ENCODE results near the gene TAF3. TPM values are rescaled to one million over a fixed set of nuclear protein-coding genes. Genes with fewer than 3 reads are reported as not detected.
A peak's percentile ranks its signal among the peaks of the same experiment; 100 is the strongest.

TAF3 gene
- total RNA-seq, 1 donor from 2014 or later = 6.2 TPM

DNA sequence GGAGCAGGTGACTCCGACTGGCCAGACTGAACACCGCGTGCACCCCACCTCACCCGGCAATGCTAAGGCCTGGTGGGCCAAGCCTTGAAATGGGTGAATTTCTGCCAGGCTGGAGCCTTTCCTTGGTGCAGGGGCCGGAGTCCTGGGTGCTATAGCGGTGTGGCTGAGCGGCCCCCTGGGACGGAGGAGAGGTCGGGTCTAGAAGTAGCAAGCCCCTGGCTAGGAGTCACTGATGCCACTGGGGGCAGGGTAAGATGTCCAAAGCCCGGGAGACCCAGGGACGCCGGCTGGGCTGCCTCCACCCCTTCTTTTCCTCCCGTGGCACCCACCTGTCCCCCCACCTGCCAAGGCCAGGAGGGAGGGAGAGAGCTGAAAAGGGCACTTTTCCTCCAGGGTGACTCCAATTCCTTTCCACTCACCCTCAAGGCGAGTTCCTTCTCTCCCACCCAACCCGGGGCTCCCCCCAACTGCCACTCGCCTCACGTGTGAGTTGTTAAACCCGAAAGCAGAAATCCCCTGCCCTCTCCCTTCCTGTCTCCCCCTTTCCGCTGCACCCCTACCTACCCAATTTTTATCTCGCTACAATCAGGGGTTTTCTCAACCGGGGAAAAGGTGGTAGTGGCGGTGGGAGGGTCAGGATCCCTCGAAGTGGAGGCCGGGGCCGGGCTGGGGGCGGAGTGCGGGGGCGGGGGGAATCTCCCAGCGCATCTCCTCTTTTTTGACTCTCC, 230.1 kb downstream of the TAF3 start:
- H3K27me3 Mint-ChIP-seq (ENCODE audit: low read depth) = peaks cover 67% of the 10 kb centered on the region
- H3K27ac Mint-ChIP-seq (ENCODE audit: unreplicated experiment) = no peak overlapping the region
- no peak overlapping the region for H3K4me3 Mint-ChIP-seq (ENCODE audit: unreplicated experiment)
- no peaks in the 10 kb centered on the region for H3K9me3 Mint-ChIP-seq (ENCODE audit: low read depth)
- TF ChIP-seq, protein P1, sequence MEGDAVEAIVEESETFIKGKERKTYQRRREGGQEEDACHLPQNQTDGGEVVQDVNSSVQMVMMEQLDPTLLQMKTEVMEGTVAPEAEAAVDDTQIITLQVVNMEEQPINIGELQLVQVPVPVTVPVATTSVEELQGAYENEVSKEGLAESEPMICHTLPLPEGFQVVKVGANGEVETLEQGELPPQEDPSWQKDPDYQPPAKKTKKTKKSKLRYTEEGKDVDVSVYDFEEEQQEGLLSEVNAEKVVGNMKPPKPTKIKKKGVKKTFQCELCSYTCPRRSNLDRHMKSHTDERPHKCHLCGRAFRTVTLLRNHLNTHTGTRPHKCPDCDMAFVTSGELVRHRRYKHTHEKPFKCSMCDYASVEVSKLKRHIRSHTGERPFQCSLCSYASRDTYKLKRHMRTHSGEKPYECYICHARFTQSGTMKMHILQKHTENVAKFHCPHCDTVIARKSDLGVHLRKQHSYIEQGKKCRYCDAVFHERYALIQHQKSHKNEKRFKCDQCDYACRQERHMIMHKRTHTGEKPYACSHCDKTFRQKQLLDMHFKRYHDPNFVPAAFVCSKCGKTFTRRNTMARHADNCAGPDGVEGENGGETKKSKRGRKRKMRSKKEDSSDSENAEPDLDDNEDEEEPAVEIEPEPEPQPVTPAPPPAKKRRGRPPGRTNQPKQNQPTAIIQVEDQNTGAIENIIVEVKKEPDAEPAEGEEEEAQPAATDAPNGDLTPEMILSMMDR (IDR thresholded peaks at IDR 0.05) = no peak
- peaks cover 5% of the 10 kb centered on the region for H3K36me3 Mint-ChIP-seq (ENCODE audit: low read depth)
- no peak for DNase-seq (ENCODE audit: low spot score)
- peaks cover 32% of the 10 kb centered on the region for H3K4me1 Mint-ChIP-seq (ENCODE audit: low read depth)

DNA sequence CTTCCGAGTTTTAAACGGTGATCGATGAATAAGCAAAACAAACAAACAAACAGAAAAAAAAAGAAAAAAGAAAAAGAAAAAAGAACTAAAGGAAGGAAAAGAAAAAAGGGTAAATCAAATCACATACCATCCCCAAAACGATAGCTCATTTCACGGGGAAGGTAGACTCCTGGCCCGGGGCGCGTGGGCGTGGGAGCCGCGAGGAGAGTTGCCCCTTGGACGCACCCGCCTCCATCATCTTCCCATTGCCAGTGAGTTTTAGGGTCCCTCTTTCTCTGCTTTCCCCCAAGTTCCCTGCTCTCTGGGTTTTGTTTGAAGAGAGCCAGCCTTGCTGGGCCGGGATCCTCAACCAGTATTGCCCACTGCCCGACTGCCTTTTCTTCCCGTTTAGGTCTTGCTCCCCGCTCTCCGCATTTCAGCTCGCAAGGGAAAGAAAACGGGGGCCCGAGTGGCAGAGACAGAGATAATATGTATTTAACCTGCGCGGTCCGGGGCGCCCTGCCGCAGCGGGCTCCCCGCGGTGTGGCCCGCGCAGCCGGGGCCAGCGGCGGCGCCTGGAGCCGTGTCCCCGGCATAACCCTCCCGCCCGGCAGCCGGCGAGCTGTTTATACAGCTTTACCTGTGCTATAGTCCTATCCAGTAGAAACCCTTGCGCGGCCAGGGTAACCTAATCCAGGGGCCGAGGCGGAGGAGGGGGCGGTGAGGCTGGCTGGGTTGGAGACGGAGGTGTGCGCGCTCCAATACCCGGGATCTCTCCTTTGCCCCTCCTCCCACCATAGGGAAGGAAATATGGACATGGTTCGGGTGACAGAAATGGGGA, 230.9 kb downstream of the TAF3 start:
- TF ChIP-seq, protein P1 (IDR thresholded peaks at IDR 0.05) = no peak
- peaks cover 5% of the 10 kb centered on the region for H3K36me3 Mint-ChIP-seq (ENCODE audit: low read depth)
- H3K4me3 Mint-ChIP-seq (ENCODE audit: unreplicated experiment) = no peak overlapping the region
- no peaks in the 10 kb centered on the region for H3K9me3 Mint-ChIP-seq (ENCODE audit: low read depth)
- DNase-seq (ENCODE audit: low spot score) = no peak
- H3K27ac Mint-ChIP-seq (ENCODE audit: unreplicated experiment) = no peak overlapping the region
- peaks cover 65% of the 10 kb centered on the region for H3K27me3 Mint-ChIP-seq (ENCODE audit: low read depth)
- peaks cover 34% of the 10 kb centered on the region for H3K4me1 Mint-ChIP-seq (ENCODE audit: low read depth)

DNA sequence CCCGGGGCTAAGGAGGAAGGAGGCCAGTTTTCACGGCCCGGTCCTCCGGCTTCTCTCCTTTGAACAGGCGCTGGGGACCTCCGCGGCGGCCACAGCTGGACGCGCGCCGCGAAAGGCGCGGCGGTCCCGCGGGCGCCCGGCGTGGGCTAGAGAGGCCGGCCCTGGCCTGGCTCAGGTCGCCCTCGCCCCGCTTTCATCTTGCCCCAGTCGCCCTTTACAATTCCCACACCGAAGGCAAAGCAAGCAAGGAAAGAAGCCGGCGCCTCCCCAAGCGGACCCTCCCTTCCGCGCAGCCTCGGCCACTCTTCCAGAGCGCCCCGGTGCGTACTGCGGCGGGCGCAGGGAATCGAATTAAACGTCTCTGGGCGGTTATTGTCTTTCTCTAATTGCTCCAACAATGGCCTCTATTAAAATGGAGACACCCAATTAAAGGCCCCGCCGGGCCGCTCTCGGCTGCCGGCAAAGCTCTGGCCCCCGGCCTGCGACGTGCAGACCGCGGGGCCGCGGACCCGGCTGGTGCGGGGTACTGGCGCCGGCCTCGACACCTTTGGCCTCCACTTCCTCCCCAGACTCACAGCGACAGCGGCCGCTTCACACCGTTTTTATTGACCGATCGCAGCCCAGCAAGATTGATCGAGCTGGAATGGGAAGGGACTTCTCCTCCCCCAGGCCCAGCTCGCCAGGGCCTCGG, 231.7 kb downstream of the TAF3 start:
- Mint-ChIP-seq H3K9me3 (ENCODE audit: low read depth) (no peaks in the 10 kb centered on the region), H3K36me3 (ENCODE audit: low read depth) (peaks cover 5% of the 10 kb centered on the region), H3K4me3 (ENCODE audit: unreplicated experiment) (peak overlapping the region; percentile 41)

DNA sequence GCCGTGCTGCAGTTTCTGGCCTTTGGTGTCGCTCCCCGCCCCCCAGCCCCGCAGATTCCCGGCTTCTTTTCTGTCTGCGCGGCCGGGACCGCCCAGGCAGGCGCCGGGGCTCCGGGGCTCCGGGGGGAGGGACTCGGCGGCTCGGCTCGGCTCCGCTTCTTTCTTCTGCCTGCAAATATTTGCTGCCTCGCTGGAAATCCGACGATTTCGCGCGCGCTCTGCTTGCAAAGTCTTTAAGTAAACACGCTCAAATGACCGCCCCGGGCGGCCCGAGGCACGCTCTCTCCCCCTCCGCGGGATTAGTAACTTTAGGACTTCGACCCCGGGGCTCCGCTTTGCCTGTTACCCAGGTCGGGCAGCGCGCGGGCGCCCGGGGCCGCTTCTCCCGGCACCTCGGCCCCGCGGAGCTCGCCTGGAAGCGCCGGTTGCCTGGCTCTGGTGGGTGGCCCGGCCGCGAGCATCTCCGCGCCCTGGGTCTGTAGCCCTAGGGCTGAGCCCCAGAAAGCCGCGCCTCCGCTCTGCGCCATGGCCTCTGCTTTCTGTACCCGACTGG, 232.3 kb downstream of the TAF3 start:
- peaks cover 58% of the 10 kb centered on the region for H3K27me3 Mint-ChIP-seq (ENCODE audit: low read depth)
- no peak overlapping the region for H3K27ac Mint-ChIP-seq (ENCODE audit: unreplicated experiment)
- TF ChIP-seq, protein P1 (IDR thresholded peaks at IDR 0.05) = no peak
- peaks cover 26% of the 10 kb centered on the region for H3K4me1 Mint-ChIP-seq (ENCODE audit: low read depth)
- H3K4me3 Mint-ChIP-seq (ENCODE audit: unreplicated experiment) = peak overlapping the region; percentile 54
- no peak for DNase-seq (ENCODE audit: low spot score)
- no peaks in the 10 kb centered on the region for H3K9me3 Mint-ChIP-seq (ENCODE audit: low read depth)
- H3K36me3 Mint-ChIP-seq (ENCODE audit: low read depth) = peaks cover 5% of the 10 kb centered on the region

More for the DNA sequence above, 231.7 kb downstream of the TAF3 start:
- Mint-ChIP-seq H3K27me3 (ENCODE audit: low read depth) (peaks cover 61% of the 10 kb centered on the region), H3K27ac (ENCODE audit: unreplicated experiment) (no peak overlapping the region), H3K4me1 (ENCODE audit: low read depth) (peaks cover 32% of the 10 kb centered on the region)
- DNase-seq (ENCODE audit: low spot score) = no peak
- TF ChIP-seq, protein P1 (IDR thresholded peaks at IDR 0.05) = no peak

Data from chondrocyte (in vitro differentiated cells).